DND-41 (cell line): ENCODE measurements around the gene VPS54.
A peak's percentile ranks its signal among the peaks of the same experiment; 100 is the strongest.

Experiments used
- ATAC-seq: fragments of 200-7000 bp; cut with Tn5 transposase; 3 replicates; pipeline ENCODE4 v1.9.1; 2021; ENCODE audit warnings: low read depth; ENCODE audit not compliant: insufficient read depth
- DNase-seq: peaks from one replicate; pipeline ENCODE4 v3.0.0-alpha.2; 2020
- H2AFZ ChIP-seq: 2 replicates; pipeline ENCODE4 v1.6.0; 2012; ENCODE audit warnings: low read depth, low read length
- H3K27ac ChIP-seq: 2 replicates; pipeline ENCODE4 v1.5.1; 2012; ENCODE audit warnings: low read length, inconsistent platforms
- H3K27me3 ChIP-seq: fragments of 200-600 bp; sonication (generic); 2 replicates; pipeline ENCODE4 v1.6.0; 2012; ENCODE audit warnings: low read length, mild to moderate bottlenecking, inconsistent platforms; ENCODE audit not compliant: insufficient read depth, poor library complexity
- H3K36me3 ChIP-seq: 2 replicates; pipeline ENCODE4 v1.5.1; 2012; ENCODE audit warnings: low read length, inconsistent platforms; ENCODE audit not compliant: insufficient read depth
- H3K4me1 ChIP-seq: 2 replicates; pipeline ENCODE4 v1.5.1; 2012; ENCODE audit warnings: mild to moderate bottlenecking, low read length; ENCODE audit not compliant: insufficient read depth
- H3K4me2 ChIP-seq: 2 replicates; pipeline ENCODE4 v1.6.0; 2012; ENCODE audit warnings: mild to moderate bottlenecking, moderate library complexity, low read length, inconsistent platforms; ENCODE audit not compliant: insufficient read depth
- H3K4me3 ChIP-seq, 2 experiments: fragments of 200-600 bp in 1 of 2; shearing (Covaris generic) in 1 of 2; 2 replicates each; pipeline ENCODE4 v1.5.1; 2012 to 2016; ENCODE audit warnings: inconsistent platforms in 2 of 2, low read length in 2 of 2, mild to moderate bottlenecking in 2 of 2, low read depth in 1 of 2, moderate library complexity in 1 of 2
- H3K79me2 ChIP-seq: 2 replicates; pipeline ENCODE4 v1.6.0; 2012; ENCODE audit warnings: low read length, inconsistent platforms; ENCODE audit not compliant: insufficient read depth
- H3K9ac ChIP-seq: 2 replicates; pipeline ENCODE4 v1.6.0; 2012; ENCODE audit warnings: low read depth, mild to moderate bottlenecking, inconsistent platforms, low read length, moderate library complexity
- H3K9me3 ChIP-seq: 2 replicates; pipeline ENCODE4 v1.5.1; 2012; ENCODE audit warnings: low read length, moderate library complexity, mild to moderate bottlenecking, inconsistent platforms; ENCODE audit not compliant: insufficient read depth, severe bottlenecking
- H4K20me1 ChIP-seq: 2 replicates; pipeline ENCODE4 v1.6.0; 2012; ENCODE audit warnings: low read length; ENCODE audit not compliant: insufficient read depth
- CTCF ChIP-seq: IDR thresholded peaks from 2 replicates; pipeline ENCODE4 v1.5.1; 2012; ENCODE audit warnings: borderline replicate concordance, low read length, moderate library complexity, mild to moderate bottlenecking; ENCODE audit not compliant: poor library complexity, severe bottlenecking; ENCODE audit errors: extremely low read depth
- EZH2 ChIP-seq: IDR thresholded peaks from 3 replicates; pipeline ENCODE4 v1.6.1; 2012; ENCODE audit warnings: borderline replicate concordance, low read depth, mild to moderate bottlenecking, moderate library complexity, low read length, inconsistent platforms; ENCODE audit not compliant: severe bottlenecking

Gene VPS54

GRCh38 chr2:63843093-63843492 is 176.1 kb downstream of the VPS54 start:
- Histone ChIP-seq H3K27ac (peak overlapping the region; percentile 90), H3K9ac (peak overlapping the region; percentile 98)
- no peak for DNase-seq

GRCh38 chr2:63842149-63843061 is 176.8 kb downstream of the VPS54 start:
- Histone ChIP-seq H3K36me3 (peaks cover 27% of the 10 kb centered on the region), H4K20me1 (peaks cover 24% of the 10 kb centered on the region), H3K79me2 (peaks cover 74% of the 10 kb centered on the region), H3K4me1 (peaks cover 56% of the 10 kb centered on the region), H3K4me2 (peak overlapping the region; percentile 69), H3K27ac (peak overlapping the region; percentile 90), H3K27me3 (no peaks in the 10 kb centered on the region), H3K9ac (peak overlapping the region; percentile 98), H3K9me3 (no peaks in the 10 kb centered on the region), H3K4me3 (peak overlapping the region; percentile 39 to 64), H2AFZ (no peak overlapping the region)
- ATAC-seq (no peak), DNase-seq (peak; percentile 38)
- TF ChIP-seq CTCF (no peak), EZH2 (no peak)

More at GRCh38 chr2:63843093-63843492, 176.1 kb downstream of the VPS54 start:
- peaks cover 63% of the 10 kb centered on the region for H3K4me1 ChIP-seq
- TF ChIP-seq CTCF (no peak), EZH2 (no peak)
- peaks cover 24% of the 10 kb centered on the region for H4K20me1 ChIP-seq
- H3K27me3 ChIP-seq, result no peaks in the 10 kb centered on the region
- H3K79me2 ChIP-seq, result peaks cover 81% of the 10 kb centered on the region
- H3K4me2 ChIP-seq, result peak overlapping the region; percentile 69
- no peak for ATAC-seq
- H3K4me3 ChIP-seq, result peak overlapping the region; percentile 39 to 64
- H3K36me3 ChIP-seq, result peaks cover 31% of the 10 kb centered on the region
- H3K9me3 ChIP-seq, result no peaks in the 10 kb centered on the region
- H2AFZ ChIP-seq, result no peak overlapping the region
